CD4-positive, alpha-beta T cell treated with Interleukin-12 subunit alpha and Interleukin-12 subunit beta, for 1 hour (primary cell): ENCODE results near the gene KCNH6.

Experiments
- DNase-seq: peaks from one replicate; pipeline ENCODE4 v3.0.0-alpha.2; 2020

KCNH6 gene

DNA sequence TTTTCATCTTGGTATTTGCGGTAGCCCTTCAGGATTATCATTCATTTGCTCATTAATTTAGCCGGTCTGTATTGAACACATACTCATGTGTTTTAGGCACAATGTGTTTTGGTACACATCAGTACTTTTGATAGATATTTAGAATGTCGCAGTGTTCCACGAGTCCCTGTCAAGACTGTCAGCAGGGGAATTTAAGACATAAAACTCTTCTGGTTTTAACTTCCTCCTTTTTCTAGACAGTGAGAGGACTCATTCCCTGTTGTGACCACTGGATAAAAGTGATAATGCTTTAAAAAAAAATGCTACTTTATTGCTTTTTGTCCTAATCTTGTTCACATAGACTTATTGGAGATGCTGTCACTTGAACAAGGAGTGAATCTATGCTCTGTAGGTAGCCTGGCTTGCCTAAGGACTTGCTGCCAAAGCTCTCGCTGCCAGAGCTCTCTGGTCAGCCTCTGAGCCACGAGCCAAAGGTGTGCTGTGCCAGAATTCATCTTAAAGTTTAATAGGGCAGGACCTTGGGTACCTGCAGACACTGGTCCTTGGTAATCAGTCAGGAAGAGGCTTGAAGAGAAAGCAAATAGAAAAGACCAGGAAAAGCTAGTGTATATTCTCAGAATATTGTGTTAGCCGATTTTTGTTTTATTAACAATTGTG is 32.5 kb downstream of the KCNH6 start:
- no peak for DNase-seq

DNA sequence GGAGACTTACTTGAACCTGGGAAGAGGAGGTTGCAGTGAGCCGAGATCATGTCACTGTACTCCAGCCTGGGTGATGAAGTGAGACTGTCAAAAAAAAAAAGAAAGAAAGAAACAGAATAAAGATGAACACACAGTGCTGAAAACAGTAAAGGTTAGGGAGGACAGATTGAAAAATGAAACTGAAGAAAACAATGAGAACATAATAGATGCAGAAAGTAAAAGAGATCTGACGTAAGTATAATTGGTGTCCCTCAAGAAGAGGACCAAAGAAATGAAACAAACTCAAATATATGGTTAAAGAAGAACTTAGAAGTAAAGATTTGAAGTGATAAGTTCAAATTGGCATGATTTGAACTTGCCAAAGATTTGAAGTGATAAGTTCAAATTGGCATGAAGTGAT is 34.3 kb downstream of the KCNH6 start:
- DNase-seq = no peak

DNA sequence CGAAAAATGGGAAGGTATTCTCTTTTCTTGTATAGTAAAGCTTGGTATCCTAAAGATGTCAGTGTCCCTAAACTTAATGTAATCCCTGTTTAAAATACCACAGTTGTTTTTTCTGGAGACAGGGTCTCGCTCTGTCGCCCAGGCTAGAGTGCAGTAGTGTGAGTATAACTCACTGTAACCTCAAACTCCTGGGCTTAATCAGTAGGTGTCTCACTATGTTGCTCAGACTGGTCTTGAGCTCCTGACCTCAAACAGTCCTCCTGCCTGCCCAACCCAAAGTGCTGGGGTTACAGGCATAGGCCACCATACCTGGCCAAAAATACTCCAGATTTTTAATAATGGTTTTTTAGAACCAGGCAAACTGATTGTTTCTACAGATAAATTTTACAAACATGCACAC is 35.3 kb downstream of the KCNH6 start:
- no peak for DNase-seq

DNA sequence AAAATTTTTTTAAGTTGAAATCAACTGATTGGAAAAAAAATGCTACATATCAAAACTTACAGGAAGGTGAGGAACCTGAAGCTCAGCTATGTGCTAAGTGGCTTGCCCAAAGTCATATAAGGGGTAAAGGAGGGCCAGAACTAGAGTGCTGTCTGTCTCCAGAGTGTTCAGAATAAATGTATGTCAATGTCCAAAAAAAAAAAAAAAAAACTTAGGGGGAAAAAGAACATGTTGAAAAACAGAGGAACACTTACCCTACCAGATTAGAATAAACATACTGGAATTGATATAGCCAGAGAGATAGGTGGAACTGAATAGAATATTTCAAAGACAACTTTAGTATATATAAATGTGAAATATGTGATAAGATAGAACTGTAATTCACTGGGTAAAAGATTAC is 38.7 kb downstream of the KCNH6 start:
- DNase-seq = no peak

GRCh38 chr17:63563339-63563738 is 40.2 kb downstream of the KCNH6 start:
- no peak for DNase-seq

GRCh38 chr17:63564562-63564961 is 41.4 kb downstream of the KCNH6 start:
- DNase-seq = no peak

- no peak for DNase-seq
These were observed 44.1 kb downstream of the KCNH6 start for GRCh38 chr17:63567229-63567628.

DNA sequence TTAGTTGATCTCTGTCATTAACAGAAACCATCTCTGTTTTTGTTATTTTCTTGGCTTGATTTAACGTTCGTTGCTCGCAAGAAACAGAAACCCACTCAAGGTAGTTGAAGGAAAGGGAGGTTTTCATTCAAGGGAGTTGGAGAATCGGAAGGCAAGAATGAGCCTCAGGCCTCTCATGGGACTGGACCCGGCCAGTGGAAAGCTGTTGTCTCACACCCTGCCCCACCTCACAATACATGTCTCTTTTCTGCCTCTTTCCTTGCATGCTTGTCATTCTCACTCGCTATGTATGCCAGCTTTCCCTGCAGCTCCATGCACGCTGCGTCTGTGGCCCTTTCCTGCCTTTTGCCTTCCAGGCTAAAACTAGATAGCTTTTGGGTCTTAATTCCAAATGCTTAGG is 45.4 kb downstream of the KCNH6 start:
- DNase-seq = no peak

- DNase-seq = no peak
These were observed 48.6 kb downstream of the KCNH6 start for GRCh38 chr17:63571632-63572310.

DNA sequence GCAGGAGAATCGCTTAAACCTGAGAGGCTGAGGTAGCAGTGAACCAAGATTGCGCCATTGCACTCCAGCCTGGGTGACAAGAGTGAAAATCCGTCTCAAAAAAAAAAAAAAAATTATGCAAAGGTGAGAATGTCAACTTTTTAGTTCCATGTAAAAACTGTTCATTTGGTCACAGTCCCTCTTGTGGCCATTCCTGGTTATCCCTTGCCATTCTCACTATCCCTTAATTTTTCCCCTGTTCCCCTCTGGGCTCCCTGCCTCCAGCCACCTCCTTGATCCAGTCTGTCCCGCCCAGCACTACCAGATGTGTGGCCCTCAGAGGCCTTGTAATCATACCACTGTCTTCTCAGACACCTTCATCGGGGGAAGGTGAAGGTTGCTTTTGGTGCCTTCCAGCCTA is 50.5 kb downstream of the KCNH6 start:
- no peak for DNase-seq

GRCh38 chr17:63578027-63578768 is 55.0 kb downstream of the KCNH6 start:
- no peak for DNase-seq

DNA sequence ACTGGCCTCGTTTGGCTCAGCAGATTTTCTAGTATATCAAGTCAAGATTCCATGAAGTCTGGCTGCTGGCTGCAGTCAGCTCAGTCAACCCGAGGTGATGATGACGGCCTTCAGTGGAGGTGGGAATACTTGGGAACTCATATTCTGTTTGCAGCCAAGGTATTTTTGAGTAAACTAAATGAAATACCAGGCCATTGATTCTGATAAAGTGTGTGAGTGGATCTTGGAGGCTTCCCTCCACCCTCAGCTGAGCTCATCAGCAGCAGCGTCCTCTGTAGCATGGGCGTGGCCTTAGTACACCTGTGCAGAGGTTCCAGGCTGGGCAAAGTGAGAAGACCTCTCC is 55.6 kb downstream of the KCNH6 start:
- DNase-seq = no peak

GRCh38 chr17:63579633-63580032 is 56.5 kb downstream of the KCNH6 start:
- no peak for DNase-seq

- DNase-seq = no peak
These were observed 64.6 kb downstream of the KCNH6 start for GRCh38 chr17:63587770-63588169.

- no peak for DNase-seq
These were observed 65.6 kb downstream of the KCNH6 start for GRCh38 chr17:63588797-63589196.

DNA sequence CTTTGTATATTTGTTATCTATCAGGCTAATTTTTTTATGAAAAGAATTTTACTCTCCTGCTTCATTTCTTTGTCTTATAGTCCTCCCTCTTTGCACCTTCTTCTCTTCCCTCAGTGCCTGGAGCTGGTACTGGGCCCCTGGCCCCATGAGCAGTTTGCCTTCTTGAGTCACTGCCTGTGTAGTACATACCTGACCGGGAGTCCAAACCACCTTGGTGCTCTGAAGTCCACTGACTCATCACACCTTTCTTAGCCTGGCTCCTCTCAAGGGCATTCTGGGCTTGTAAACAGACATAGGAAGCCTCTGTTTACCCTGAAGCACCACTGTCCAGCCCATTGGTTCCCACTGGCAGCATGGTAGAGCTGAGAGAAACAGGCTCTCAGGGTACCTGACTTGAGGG is 66.5 kb downstream of the KCNH6 start:
- DNase-seq = no peak

DNA sequence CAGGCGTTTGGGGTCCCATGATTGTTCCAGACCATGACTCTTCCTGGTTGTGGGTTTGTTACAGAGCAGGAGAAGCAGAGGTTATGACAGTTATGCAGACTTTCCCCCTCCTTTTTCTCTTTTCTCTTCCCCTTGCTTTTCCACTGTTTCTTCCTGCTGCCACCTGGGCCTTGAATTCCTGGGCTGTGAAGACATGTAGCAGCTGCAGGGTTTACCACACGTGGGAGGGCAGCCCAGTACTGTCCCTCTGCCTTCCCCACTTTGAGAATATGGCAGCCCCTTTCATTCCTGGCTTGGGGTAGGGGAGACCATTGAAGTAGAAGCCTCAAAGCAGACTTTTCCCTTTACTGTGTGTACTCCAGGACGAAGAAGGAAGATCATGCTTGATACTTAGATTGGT is 69.6 kb downstream of the KCNH6 start:
- no peak for DNase-seq

GRCh38 chr17:63595132-63595531 is 72.0 kb downstream of the KCNH6 start:
- no peak for DNase-seq
